GM12878 (cell line): ENCODE data around the gene COPB1. TPM values are rescaled to one million over a fixed set of nuclear protein-coding genes. Genes with fewer than 3 reads are reported as not detected.

Source experiments
- ATAC-seq: fragments of 200-7000 bp; cut with Tn5 transposase; 3 replicates; pipeline ENCODE4 v1.9.1; 2020; ENCODE audit warnings: mild to moderate bottlenecking, moderate library complexity
- BruUV-seq: library from RNA; stranded (reverse); fragments of 400-500 nt; replicated peaks from 2 replicates; lab custom pipeline; 2021; lab: Mats Ljungman, UMichigan
- CTCF ChIA-PET: fragments of 300-600 bp; sonication (Branson Sonifier 250); formaldehyde crosslinking; extraction: SDS; loops from one replicate; lab custom pipeline; 2021; ENCODE audit warnings: inconsistent platforms; lab: Yijun Ruan, JAX
- POLR2A ChIA-PET: fragments of 350-600 bp; formaldehyde crosslinking; extraction: SDS; loops from one replicate; lab custom pipeline; 2021; ENCODE audit warnings: inconsistent platforms; lab: Charles Lee
- RAD21 ChIA-PET: fragments of 300-600 bp; sonication (Branson Sonifier 250); formaldehyde crosslinking; loops from one replicate; lab custom pipeline; 2023; ENCODE audit warnings: antibody characterized with exemption; ENCODE audit not compliant: unreplicated experiment; lab: Charles Lee
- SMC1A ChIA-PET: fragments of 300-600 bp; sonication (Branson Sonifier 250); formaldehyde crosslinking; loops from one replicate; lab custom pipeline; 2023; ENCODE audit not compliant: unreplicated experiment, uncharacterized antibody; lab: Charles Lee
- DNase-seq: peaks from one replicate; pipeline ENCODE4 v3.0.0-alpha.2; 2011; ENCODE audit warnings: low read depth, low spot score
- FAIRE-seq: peaks from 3 replicates; lab custom pipeline; 2011; peaks lifted over from hg19 to GRCh38; lab: Jason Lieb, UNC
- H2AFZ ChIP-seq: 2 replicates; pipeline ENCODE4 v1.6.0; 2011; ENCODE audit warnings: low read depth, low read length, control low read depth; ENCODE audit not compliant: control insufficient read depth
- H3K27ac ChIP-seq: 2 replicates; pipeline ENCODE4 v1.5.1; 2011; ENCODE audit warnings: control low read depth; ENCODE audit not compliant: control insufficient read depth, insufficient read depth
- H3K27me3 ChIP-seq, 2 experiments: replicated peaks in 1 of 2; 2 replicates each; pipeline versions ENCODE4 v1.6.0 to v1.6.1; 2011; ENCODE audit warnings: low read length in 1 of 2; ENCODE audit not compliant: control insufficient read depth in 2 of 2, insufficient read depth in 2 of 2
- H3K36me3 ChIP-seq, 2 experiments: 2 replicates each; pipeline ENCODE4 v1.5.1; 2011; ENCODE audit warnings: low read length in 1 of 2; ENCODE audit not compliant: control insufficient read depth in 2 of 2, insufficient read depth in 2 of 2
- H3K4me1 ChIP-seq: 2 replicates; pipeline ENCODE4 v1.6.1; 2011; ENCODE audit warnings: mild to moderate bottlenecking, low read length, moderate library complexity, mixed read lengths; ENCODE audit not compliant: control insufficient read depth, insufficient read depth
- H3K4me2 ChIP-seq: 2 replicates; pipeline ENCODE4 v1.6.0; 2011; ENCODE audit warnings: control low read depth; ENCODE audit not compliant: control insufficient read depth, insufficient read depth
- H3K4me3 ChIP-seq: fragments of 200-600 bp; sonication (generic); 2 replicates; pipeline ENCODE4 v1.5.1; 2016
- H3K79me2 ChIP-seq: 2 replicates; pipeline ENCODE4 v1.6.0; 2011; ENCODE audit warnings: low read length; ENCODE audit not compliant: control insufficient read depth, insufficient read depth
- H3K9ac ChIP-seq: 2 replicates; pipeline ENCODE4 v1.8.0; 2011; ENCODE audit warnings: low read length, control low read depth, mixed read lengths; ENCODE audit not compliant: control insufficient read depth, insufficient read depth
- H3K9me3 ChIP-seq: replicated peaks from 3 replicates; pipeline ENCODE4 v1.5.1; 2011; ENCODE audit warnings: mild to moderate bottlenecking, low read length; ENCODE audit not compliant: control insufficient read depth, insufficient read depth
- H4K20me1 ChIP-seq: 2 replicates; pipeline ENCODE4 v1.6.0; 2011; ENCODE audit not compliant: control insufficient read depth, insufficient read depth
- POLR2AphosphoS5 ChIP-seq: IDR thresholded peaks from 2 replicates; pipeline ENCODE4 v1.6.1; 2011; ENCODE audit warnings: mild to moderate bottlenecking, low read length, inconsistent platforms
- WGBS: methylation state at CpG from one replicate; pipeline ENCODE4 v1.1.6; 2016; ENCODE audit warnings: low lambda C conversion rate; ENCODE audit not compliant: insufficient replicate concordance, insufficient coverage; ENCODE audit errors: missing lambda C conversion rate; 5-methylcytosine and 5-hydroxymethylcytosine counted together
- in situ Hi-C: fragments of 300-500 bp; cut with MboI; formaldehyde crosslinking; loops from 9 replicates; pipeline ENCODE4 v1.14.3; 2018; ENCODE audit warnings: mixed read lengths
- intact Hi-C: fragments of 100-400 bp; cut with micrococcal nuclease; formaldehyde crosslinking; loops from one replicate; pipeline ENCODE4 v1.14.2; 2022; ENCODE audit not compliant: unreplicated experiment
- polyA plus RNA-seq, 11 experiments: library from polyadenylated mRNA; depleted of rRNA in 4 of 11; unstranded in 6 of 11; stranded (reverse) in 5 of 11; fragments of >200 nt; fragmentation: Nextera tagmentation in 4 of 11; fragmentation: Illumina TruSeq in 1 of 11; extraction: Ambion mirVana in 4 of 11; extraction: Trizol in 1 of 11; gene quantifications; 1 replicate in 1 of 11; 2 replicates in 10 of 11; pipeline versions ENCODE4 v1.2.1 to v1.2.3, GENCODE V29; 2011 to 2016; ENCODE audit warnings: inconsistent platforms in 2 of 11, missing spikeins in 2 of 11, low read depth in 1 of 11
- total RNA-seq, 4 experiments: library from RNA; depleted of rRNA in 3 of 4; stranded (reverse); fragments of >200 nt in 3 of 4; fragmentation: Illumina TruSeq in 1 of 4; extraction: Trizol in 1 of 4; gene quantifications; 2 replicates each; pipeline versions ENCODE4 v1.2.1 to v1.2.3, GENCODE V29; 2013 to 2021
- TF ChIP-seq, protein P1 (sequence below): fragments of 150-350 bp; IDR thresholded peaks from 2 replicates; pipeline ENCODE4 v1.6.1; 2014; ENCODE audit warnings: mild to moderate bottlenecking, low read depth, low read length

COPB1 gene
- total and polyA plus RNA-seq, 10 of the 15 experiments (the other 5 are each of a cell fraction or from before 2014, with no cell fraction given), result 67.0 to 149 (median 109) TPM

DNA sequence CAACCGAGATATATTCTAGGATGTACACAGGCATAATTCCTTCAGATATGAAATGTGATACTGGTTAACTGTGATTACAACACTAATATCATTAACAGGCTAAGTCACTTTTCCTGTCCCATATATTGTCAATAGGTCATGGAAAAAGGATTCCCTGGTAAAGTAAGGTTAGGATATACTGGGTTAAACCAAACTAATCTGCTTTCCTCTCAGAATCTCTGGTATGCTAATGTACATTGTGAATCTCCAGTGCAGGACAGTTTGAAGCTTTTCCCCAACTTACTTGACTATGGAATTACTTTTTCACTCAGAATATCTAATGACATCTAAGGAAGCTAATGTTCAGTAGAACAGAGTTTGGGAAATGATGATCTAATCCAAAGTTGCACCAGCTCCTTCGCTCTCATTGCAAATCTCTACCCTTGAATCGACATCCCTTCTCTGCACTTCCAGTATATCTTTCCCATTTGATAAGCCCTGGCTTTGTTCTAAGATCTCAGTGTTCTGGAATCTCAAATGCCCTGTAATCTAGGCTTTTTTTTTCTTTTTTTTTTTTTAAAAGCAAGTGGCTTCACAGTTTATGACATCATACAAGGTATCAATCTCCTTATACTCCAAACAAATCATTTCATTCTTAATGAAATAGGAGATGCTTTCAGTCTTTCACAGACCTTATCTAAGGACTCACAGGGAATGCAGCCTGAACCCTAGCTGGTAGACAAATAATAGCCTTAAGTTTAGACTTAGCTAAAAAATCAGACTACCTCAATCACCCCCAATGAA lies 43.8 kb downstream of the COPB1 start:
- no peak overlapping the region for H3K4me2 ChIP-seq
- DNase-seq (no peak), ATAC-seq (no peak), FAIRE-seq (no peak)
- no peaks in the 10 kb centered on the region for H4K20me1 ChIP-seq
- ChIA-PET POLR2A (interaction anchor here (0.6 to 2.1 kb wide), 11 partner anchors 7 to 1592 kb away, joined by 3 to 8 read pairs (median 3); no protein-coding TSS in a partner anchor), CTCF (interaction anchor here (0.6 to 10.0 kb wide), 52 partner anchors 6 to 1386 kb away, joined by 3 to 238 read pairs (median 5); no protein-coding TSS in a partner anchor), RAD21 (interaction anchor here (0.6 to 7.0 kb wide), 24 partner anchors 9 to 531 kb away, joined by 3 to 117 read pairs (median 4); partner anchors contain the start of gene COPB1), SMC1A (interaction anchor here (0.6 to 8.1 kb wide), 36 partner anchors 9 to 609 kb away, joined by 3 to 138 read pairs (median 4); no protein-coding TSS in a partner anchor)
- peaks cover 3 to 18% of the 10 kb centered on the region in 2 experiments; a peak in 2 of 4 replicates for H3K36me3 ChIP-seq
- H2AFZ ChIP-seq, result no peak overlapping the region
- BruUV-seq, result no TSS peak
- H3K4me3 ChIP-seq, result no peak overlapping the region
- H3K9me3 ChIP-seq, result no peaks in the 10 kb centered on the region
- no peaks in the 10 kb centered on the region for H3K79me2 ChIP-seq
- H3K9ac ChIP-seq, result no peak overlapping the region
- intact Hi-C loops (loop anchor here (1.0 to 5.0 kb wide), 2 partner anchors 156 to 499 kb away; no protein-coding TSS in a partner anchor), in situ Hi-C loops (no loop called here)
- no peak overlapping the region for H3K27ac ChIP-seq
- WGBS, result 100% methylated on average over 3 of the region's 3 CpGs
- H3K4me1 ChIP-seq, result no peaks in the 10 kb centered on the region
- H3K27me3 ChIP-seq, result no peaks in the 10 kb centered on the region
- TF ChIP-seq, protein P1, sequence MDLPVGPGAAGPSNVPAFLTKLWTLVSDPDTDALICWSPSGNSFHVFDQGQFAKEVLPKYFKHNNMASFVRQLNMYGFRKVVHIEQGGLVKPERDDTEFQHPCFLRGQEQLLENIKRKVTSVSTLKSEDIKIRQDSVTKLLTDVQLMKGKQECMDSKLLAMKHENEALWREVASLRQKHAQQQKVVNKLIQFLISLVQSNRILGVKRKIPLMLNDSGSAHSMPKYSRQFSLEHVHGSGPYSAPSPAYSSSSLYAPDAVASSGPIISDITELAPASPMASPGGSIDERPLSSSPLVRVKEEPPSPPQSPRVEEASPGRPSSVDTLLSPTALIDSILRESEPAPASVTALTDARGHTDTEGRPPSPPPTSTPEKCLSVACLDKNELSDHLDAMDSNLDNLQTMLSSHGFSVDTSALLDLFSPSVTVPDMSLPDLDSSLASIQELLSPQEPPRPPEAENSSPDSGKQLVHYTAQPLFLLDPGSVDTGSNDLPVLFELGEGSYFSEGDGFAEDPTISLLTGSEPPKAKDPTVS, result no peak
- TF ChIP-seq POLR2AphosphoS5, result peak; percentile 36; the same call in 1 of the 2 replicates
